Mesothelial cell of epicardium (in vitro differentiated cells): Measurements from ENCODE around the gene RBAK. TPM values are rescaled to one million over a fixed set of nuclear protein-coding genes. Genes with fewer than 3 reads are reported as not detected.
"Not testable (repeated sequence)": the region's sequence is repeated elsewhere in the genome, so short reads cannot be mapped to it uniquely, and the experiment has no call there.

Experiments used
- DNase-seq, 2 experiments: peaks; one replicate each; pipeline ENCODE4 v3.0.0; 2021; ENCODE audit warnings: low spot score in 2 of 2; ENCODE audit not compliant: unreplicated experiment in 2 of 2
- H3K27ac Mint-ChIP-seq: 2 replicates; pipeline ENCODE4 v1.8.0; 2021; ENCODE audit warnings: mixed read lengths
- H3K27me3 Mint-ChIP-seq: 2 replicates; pipeline ENCODE4 v1.8.0; 2021; ENCODE audit warnings: low read depth, mixed read lengths
- H3K36me3 Mint-ChIP-seq: 2 replicates; pipeline ENCODE4 v1.8.0; 2021; ENCODE audit warnings: mixed read lengths
- H3K4me1 Mint-ChIP-seq: 2 replicates; pipeline ENCODE4 v1.8.0; 2021; ENCODE audit warnings: mixed read lengths
- H3K4me3 Mint-ChIP-seq: 2 replicates; pipeline ENCODE4 v1.8.0; 2021; ENCODE audit warnings: mild to moderate bottlenecking, moderate library complexity, mixed read lengths
- H3K9me3 Mint-ChIP-seq: 2 replicates; pipeline ENCODE4 v1.8.0; 2021; ENCODE audit warnings: mixed read lengths
- total RNA-seq: library from RNA; stranded (reverse); gene quantifications from 3 replicates; pipeline ENCODE4 v1.2.1, GENCODE V29; 2021
- TF ChIP-seq, protein P1 (sequence below): fragments of 200-600 bp; sonication (generic); IDR thresholded peaks from one replicate; pipeline ENCODE4 v1.5.0; 2021; ENCODE audit warnings: antibody characterized with exemption; ENCODE audit not compliant: unreplicated experiment

RBAK gene
- total RNA-seq, 1 donor from 2014 or later = 19.9 TPM

DNA sequence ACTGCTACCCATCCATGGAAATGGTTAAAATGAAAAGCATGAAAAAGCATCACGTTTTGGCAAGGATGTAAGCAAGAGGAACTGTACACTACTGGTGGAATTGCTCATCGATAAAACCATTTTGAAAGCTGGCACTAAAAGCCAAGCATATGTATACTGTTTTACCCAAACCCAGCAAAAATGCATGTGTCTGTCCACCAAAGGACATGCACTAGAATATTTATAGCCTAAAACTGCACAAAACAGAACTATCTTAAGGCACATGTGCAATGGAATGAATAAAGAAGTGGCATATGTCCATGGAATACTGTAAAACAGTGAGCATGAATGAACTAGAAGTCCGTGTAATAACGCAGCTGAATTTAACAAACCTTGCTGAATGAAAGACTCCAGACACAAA is 22.9 kb downstream of the RBAK start:
- no peaks in the 10 kb centered on the region for H3K4me1 Mint-ChIP-seq
- peaks cover 76% of the 10 kb centered on the region for H3K36me3 Mint-ChIP-seq
- TF ChIP-seq, protein P1, sequence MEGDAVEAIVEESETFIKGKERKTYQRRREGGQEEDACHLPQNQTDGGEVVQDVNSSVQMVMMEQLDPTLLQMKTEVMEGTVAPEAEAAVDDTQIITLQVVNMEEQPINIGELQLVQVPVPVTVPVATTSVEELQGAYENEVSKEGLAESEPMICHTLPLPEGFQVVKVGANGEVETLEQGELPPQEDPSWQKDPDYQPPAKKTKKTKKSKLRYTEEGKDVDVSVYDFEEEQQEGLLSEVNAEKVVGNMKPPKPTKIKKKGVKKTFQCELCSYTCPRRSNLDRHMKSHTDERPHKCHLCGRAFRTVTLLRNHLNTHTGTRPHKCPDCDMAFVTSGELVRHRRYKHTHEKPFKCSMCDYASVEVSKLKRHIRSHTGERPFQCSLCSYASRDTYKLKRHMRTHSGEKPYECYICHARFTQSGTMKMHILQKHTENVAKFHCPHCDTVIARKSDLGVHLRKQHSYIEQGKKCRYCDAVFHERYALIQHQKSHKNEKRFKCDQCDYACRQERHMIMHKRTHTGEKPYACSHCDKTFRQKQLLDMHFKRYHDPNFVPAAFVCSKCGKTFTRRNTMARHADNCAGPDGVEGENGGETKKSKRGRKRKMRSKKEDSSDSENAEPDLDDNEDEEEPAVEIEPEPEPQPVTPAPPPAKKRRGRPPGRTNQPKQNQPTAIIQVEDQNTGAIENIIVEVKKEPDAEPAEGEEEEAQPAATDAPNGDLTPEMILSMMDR = no peak
- H3K27me3 Mint-ChIP-seq = peaks cover under 1% of the 10 kb centered on the region
- peaks cover 65% of the 10 kb centered on the region for H3K9me3 Mint-ChIP-seq
- H3K4me3 Mint-ChIP-seq = no peak overlapping the region
- no peak for DNase-seq
- no peak overlapping the region for H3K27ac Mint-ChIP-seq

DNA sequence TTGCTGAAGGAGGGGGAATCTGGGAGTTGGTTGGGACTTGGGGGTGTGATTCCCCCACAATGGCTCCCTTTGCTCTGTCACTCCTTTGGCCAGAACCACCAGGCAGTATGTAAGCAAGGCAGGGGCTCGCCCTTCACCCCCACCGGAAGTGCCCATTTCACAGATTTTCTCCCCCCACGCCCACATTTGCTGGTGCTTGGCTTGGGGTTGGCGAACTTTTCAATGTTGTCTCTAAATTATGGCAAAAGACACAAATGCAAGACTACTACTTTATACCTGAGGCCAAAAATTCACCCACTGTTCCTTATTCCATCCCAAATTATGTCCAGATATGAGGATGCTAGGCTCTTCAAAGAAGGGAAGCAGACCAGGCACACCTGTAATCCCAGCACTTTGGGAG is 24.5 kb downstream of the RBAK start:
- Mint-ChIP-seq H3K27me3 (peaks cover 5% of the 10 kb centered on the region), H3K9me3 (peaks cover 51% of the 10 kb centered on the region), H3K27ac (no peak overlapping the region), H3K4me1 (no peaks in the 10 kb centered on the region), H3K36me3 (peaks cover 59% of the 10 kb centered on the region), H3K4me3 (no peak overlapping the region)
- TF ChIP-seq, protein P1 = no peak
- no peak for DNase-seq

DNA sequence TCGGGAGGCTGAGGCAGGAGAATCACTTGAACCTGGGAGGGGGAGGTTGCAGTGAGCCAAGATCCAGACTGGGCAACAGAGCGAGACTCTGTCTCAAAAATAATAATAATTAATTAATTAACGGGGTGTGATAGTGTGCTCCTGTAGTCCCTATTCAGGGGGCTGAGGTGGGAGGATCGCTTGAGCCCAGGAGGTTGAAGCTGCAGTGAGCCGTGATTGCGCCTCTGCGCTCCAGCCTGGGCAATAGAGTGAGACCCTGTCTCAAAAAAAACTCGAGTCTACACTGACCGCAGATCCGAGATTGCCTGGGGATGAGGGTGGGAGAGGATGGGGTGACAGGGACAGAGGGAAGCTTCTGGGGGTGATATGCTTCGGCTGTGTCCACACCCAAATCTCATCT is 29.5 kb downstream of the RBAK start:
- H3K4me1 Mint-ChIP-seq, H3K27ac Mint-ChIP-seq, H3K4me3 Mint-ChIP-seq, H3K9me3 Mint-ChIP-seq, DNase-seq: not testable (repeated sequence)
- H3K27me3 Mint-ChIP-seq = peaks cover 24% of the 10 kb centered on the region
- peaks cover 10% of the 10 kb centered on the region for H3K36me3 Mint-ChIP-seq

DNA sequence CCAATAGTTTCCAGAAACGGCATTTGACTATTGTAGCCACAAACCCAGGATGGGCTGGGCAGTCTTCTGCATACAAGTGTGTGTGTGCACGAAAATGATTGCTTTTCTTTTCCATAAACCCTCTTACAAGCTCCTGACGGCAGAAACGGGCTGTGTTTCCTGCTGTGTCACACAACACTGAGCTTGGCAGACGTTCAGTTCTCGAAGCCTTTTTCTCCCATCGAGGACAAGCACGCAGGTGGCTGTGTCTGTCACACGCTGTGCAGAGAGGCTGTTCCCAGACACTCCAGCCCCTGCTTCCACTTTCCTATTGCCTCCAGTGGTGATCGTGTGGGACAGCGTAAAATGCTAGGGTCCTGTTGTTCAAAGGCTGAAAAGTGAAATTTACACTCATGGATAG is 32.1 kb downstream of the RBAK start:
- H3K9me3 Mint-ChIP-seq = no peaks in the 10 kb centered on the region
- TF ChIP-seq, protein P1 = no peak
- H3K36me3 Mint-ChIP-seq = no peaks in the 10 kb centered on the region
- H3K4me1 Mint-ChIP-seq = no peaks in the 10 kb centered on the region
- peaks cover 32% of the 10 kb centered on the region for H3K27me3 Mint-ChIP-seq
- H3K4me3 Mint-ChIP-seq = no peak overlapping the region
- no peak overlapping the region for H3K27ac Mint-ChIP-seq
- DNase-seq = no peak

DNA sequence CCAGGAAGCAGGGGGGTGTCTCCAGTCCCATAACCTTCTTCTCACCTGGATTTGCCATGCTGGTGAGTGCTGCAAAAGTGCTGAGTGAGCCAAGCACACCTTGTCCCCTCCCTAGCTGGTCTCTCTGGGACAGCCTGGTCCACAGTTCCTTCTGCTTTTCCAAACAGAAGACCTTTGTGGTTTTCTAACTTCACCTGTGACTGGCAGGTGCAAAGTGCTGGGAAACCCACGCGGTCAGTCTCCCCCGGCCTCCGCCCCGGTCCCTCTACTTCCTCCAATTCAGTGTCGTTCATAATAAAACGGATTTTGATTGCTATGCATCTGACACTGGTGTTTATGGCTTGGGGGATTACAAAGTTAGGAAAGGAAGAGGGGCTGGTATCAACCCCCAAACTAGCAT is 37.1 kb downstream of the RBAK start:
- TF ChIP-seq, protein P1 = no peak
- Mint-ChIP-seq H3K9me3 (no peaks in the 10 kb centered on the region), H3K27ac (no peak overlapping the region), H3K27me3 (peaks cover 55% of the 10 kb centered on the region), H3K4me3 (no peak overlapping the region), H3K4me1 (no peaks in the 10 kb centered on the region), H3K36me3 (no peaks in the 10 kb centered on the region)
- no peak for DNase-seq

DNA sequence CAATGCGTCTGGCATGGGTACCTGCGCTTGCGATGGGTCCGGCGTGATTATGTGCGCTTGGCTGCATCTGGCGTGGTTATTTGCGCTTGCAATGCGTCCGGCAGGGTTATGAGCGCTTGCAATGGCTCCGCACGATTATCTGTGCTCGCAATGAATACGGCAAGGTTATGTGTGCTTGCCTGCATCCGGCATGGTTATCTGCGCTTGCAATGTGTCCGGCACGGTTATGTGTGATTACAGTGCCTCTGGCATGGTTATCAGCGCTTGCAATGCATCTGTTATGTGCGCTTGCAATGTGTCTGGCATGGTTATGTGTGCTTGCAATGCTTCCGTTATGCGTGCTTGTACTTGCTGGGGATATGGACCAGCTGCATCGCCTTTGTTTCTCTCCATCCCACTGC is 37.7 kb downstream of the RBAK start:
- H3K9me3 Mint-ChIP-seq = no peaks in the 10 kb centered on the region
- no peaks in the 10 kb centered on the region for H3K4me1 Mint-ChIP-seq
- no peak overlapping the region for H3K27ac Mint-ChIP-seq
- TF ChIP-seq, protein P1 = no peak
- no peak for DNase-seq
- no peaks in the 10 kb centered on the region for H3K36me3 Mint-ChIP-seq
- no peak overlapping the region for H3K4me3 Mint-ChIP-seq
- H3K27me3 Mint-ChIP-seq = peaks cover 54% of the 10 kb centered on the region
